Measurements from ENCODE around the gene MYO9A. TPM values are rescaled to one million over a fixed set of nuclear protein-coding genes. Genes with fewer than 3 reads are reported as not detected.
"Not testable (repeated sequence)": the region's sequence is repeated elsewhere in the genome, so short reads cannot be mapped to it uniquely, and the experiment has no call there.

The MYO9A gene
- polyA plus RNA-seq, 3 donors, result 3.9 to 6.6 (median 5.0) TPM

DNA sequence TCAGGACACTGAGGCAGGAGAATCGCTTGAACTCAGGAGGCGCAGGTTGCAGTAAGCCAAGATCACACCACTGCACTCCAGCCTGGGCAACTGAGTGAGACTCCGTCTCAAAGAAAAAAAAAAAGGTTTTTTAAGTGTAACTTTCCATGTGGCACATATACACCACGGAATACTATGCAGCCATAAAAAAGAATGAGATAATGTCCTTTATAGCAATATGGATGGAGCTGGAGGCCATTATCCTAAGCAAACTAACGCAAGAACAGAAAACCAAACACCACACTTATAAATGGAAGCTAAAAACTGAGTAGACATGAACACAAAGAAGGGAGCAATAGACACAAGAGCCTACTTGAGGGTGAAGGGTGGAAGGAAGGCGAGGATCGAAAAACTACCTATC is 64.7 kb downstream of the MYO9A start:
- H3K4me2 ChIP-seq (replicated peaks; ENCODE audit: extremely low read depth, low read length, poor library complexity, severe bottlenecking); intact Hi-C loops (cut with micrococcal nuclease); H3K36me3 ChIP-seq (replicated peaks in 1 of 2; ENCODE audit: control insufficient read depth in 1 of 2, insufficient read depth in 2 of 2, low read length in 2 of 2); H3K4me3 ChIP-seq (replicated peaks in 1 of 3; ENCODE audit: low read depth in 2 of 3, low read length in 3 of 3); H3K27ac Mint-ChIP-seq; H3K36me3 Mint-ChIP-seq; H3K4me1 ChIP-seq (ENCODE audit: control insufficient read depth in 1 of 2, insufficient read depth in 2 of 2, low read length in 2 of 2); H2AFZ ChIP-seq (ENCODE audit: insufficient read depth, low read depth, low read length, poor library complexity, severe bottlenecking); H3K4me3 Mint-ChIP-seq; H3K4me1 Mint-ChIP-seq; H3K27ac ChIP-seq (ENCODE audit: low read depth in 1 of 2, low read length in 2 of 2); H4K20me1 ChIP-seq (ENCODE audit: insufficient read depth, low read length); H3K79me2 ChIP-seq (ENCODE audit: insufficient read depth, low read length); H3K27me3 Mint-ChIP-seq (ENCODE audit: low read depth in 3 of 3); DNase-seq; H3K27me3 ChIP-seq (ENCODE audit: control insufficient read depth in 2 of 2, insufficient read depth in 2 of 2, low read length in 2 of 2); H3K9ac ChIP-seq (ENCODE audit: insufficient read depth, low read length, poor library complexity, severe bottlenecking): not testable (repeated sequence)
- 100% methylated on average over 2 of the region's 7 CpGs for WGBS (ENCODE audit: insufficient coverage)
- H3K9me3 Mint-ChIP-seq, result peaks cover 0 to 13% (median 2%) of the 10 kb centered on the region in 7 donors
- H3K9me3 ChIP-seq (replicated peaks in 1 of 2; ENCODE audit: control insufficient read depth in 1 of 2, insufficient read depth in 1 of 2, low read length in 2 of 2), result peaks cover 0 to 13% of the 10 kb centered on the region in 2 donors

DNA sequence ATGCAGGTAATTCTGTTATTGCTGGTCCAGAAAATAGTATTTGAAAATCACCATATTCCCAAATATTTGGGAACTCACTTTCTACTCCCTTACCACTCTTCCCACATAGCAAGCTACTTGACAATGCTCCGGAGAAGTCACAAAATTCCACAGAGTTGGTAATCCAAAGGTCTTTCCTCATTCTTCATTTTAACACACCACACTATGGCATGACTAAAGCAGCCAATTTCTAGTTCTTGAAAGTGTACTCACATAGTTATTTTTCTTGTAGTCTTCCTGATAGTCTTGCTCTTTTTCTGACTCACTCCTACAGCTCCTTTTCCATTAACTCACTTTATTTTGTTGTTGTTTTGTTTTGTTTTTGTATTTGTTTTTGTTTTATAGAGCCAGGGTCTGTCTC is 67.2 kb downstream of the MYO9A start:
- Histone ChIP-seq H2AFZ (ENCODE audit: insufficient read depth, low read depth, low read length, poor library complexity, severe bottlenecking) (no peak overlapping the region), H3K4me1 (ENCODE audit: control insufficient read depth in 1 of 2, insufficient read depth in 2 of 2, low read length in 2 of 2) (no peaks in the 10 kb centered on the region), H3K79me2 (ENCODE audit: insufficient read depth, low read length) (no peaks in the 10 kb centered on the region), H3K4me3 (replicated peaks in 1 of 3; ENCODE audit: low read depth in 2 of 3, low read length in 3 of 3) (no peak overlapping the region), H3K9me3 (replicated peaks in 1 of 2; ENCODE audit: control insufficient read depth in 1 of 2, insufficient read depth in 1 of 2, low read length in 2 of 2) (peaks cover 0 to 13% of the 10 kb centered on the region in 2 donors), H3K9ac (ENCODE audit: insufficient read depth, low read length, poor library complexity, severe bottlenecking) (no peak overlapping the region), H4K20me1 (ENCODE audit: insufficient read depth, low read length) (no peaks in the 10 kb centered on the region), H3K27me3 (ENCODE audit: control insufficient read depth in 2 of 2, insufficient read depth in 2 of 2, low read length in 2 of 2) (no peaks in the 10 kb centered on the region), H3K27ac (ENCODE audit: low read depth in 1 of 2, low read length in 2 of 2) (no peak overlapping the region), H3K4me2 (replicated peaks; ENCODE audit: extremely low read depth, low read length, poor library complexity, severe bottlenecking) (no peak overlapping the region), H3K36me3 (replicated peaks in 1 of 2; ENCODE audit: control insufficient read depth in 1 of 2, insufficient read depth in 2 of 2, low read length in 2 of 2) (peaks cover 0 to 8% of the 10 kb centered on the region in 2 donors)
- 100% methylated on average over 1 of the region's 1 CpG for WGBS (ENCODE audit: insufficient coverage)
- Mint-ChIP-seq H3K27ac (no peak overlapping the region), H3K4me1 (no peaks in the 10 kb centered on the region), H3K36me3 (peaks cover 10 to 11% of the 10 kb centered on the region in 2 donors), H3K9me3 (peaks cover 0 to 13% (median 2%) of the 10 kb centered on the region in 7 donors), H3K27me3 (ENCODE audit: low read depth in 3 of 3) (no peaks in the 10 kb centered on the region), H3K4me3 (no peak overlapping the region)
- TF ChIP-seq, protein P1, sequence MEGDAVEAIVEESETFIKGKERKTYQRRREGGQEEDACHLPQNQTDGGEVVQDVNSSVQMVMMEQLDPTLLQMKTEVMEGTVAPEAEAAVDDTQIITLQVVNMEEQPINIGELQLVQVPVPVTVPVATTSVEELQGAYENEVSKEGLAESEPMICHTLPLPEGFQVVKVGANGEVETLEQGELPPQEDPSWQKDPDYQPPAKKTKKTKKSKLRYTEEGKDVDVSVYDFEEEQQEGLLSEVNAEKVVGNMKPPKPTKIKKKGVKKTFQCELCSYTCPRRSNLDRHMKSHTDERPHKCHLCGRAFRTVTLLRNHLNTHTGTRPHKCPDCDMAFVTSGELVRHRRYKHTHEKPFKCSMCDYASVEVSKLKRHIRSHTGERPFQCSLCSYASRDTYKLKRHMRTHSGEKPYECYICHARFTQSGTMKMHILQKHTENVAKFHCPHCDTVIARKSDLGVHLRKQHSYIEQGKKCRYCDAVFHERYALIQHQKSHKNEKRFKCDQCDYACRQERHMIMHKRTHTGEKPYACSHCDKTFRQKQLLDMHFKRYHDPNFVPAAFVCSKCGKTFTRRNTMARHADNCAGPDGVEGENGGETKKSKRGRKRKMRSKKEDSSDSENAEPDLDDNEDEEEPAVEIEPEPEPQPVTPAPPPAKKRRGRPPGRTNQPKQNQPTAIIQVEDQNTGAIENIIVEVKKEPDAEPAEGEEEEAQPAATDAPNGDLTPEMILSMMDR (IDR thresholded peaks at IDR 0.05), result no peak
- DNase-seq, result no peak
- intact Hi-C loops (cut with micrococcal nuclease), result no loop called here
